Liver (tissue), 9 donors: ENCODE measurements around the gene KCNQ1. TPM values are rescaled to one million over a fixed set of nuclear protein-coding genes. Genes with fewer than 3 reads are reported as not detected.

ENCODE experiments used
- DNase-seq: peaks from one replicate; pipeline ENCODE4 v3.0.0-alpha.2; 2017; ENCODE audit warnings: low spot score
- H3K27ac ChIP-seq, 2 donors: one replicate each; pipeline ENCODE4 v1.7.0; 2013; ENCODE audit warnings: inconsistent platforms in 2 of 2, low read length in 2 of 2, control low read depth in 1 of 2, low read depth in 1 of 2, mild to moderate bottlenecking in 1 of 2
- H3K27me3 ChIP-seq, 4 donors: one replicate each; pipeline versions ENCODE4 v1.6.1 to v1.7.0; 2013; ENCODE audit warnings: low read length in 3 of 4, inconsistent platforms in 1 of 4, mild to moderate bottlenecking in 1 of 4, moderate library complexity in 1 of 4; ENCODE audit not compliant: control insufficient read depth in 4 of 4, insufficient read depth in 4 of 4
- H3K36me3 ChIP-seq, 4 donors: one replicate each; pipeline versions ENCODE4 v1.6.1 to v1.7.0; 2013; ENCODE audit warnings: low read length in 3 of 4, mild to moderate bottlenecking in 3 of 4, low read depth in 1 of 4, moderate library complexity in 1 of 4; ENCODE audit not compliant: control insufficient read depth in 4 of 4, insufficient read depth in 3 of 4
- H3K4me1 ChIP-seq, 4 donors: one replicate each; pipeline versions ENCODE4 v1.6.1 to v1.7.0; 2013; ENCODE audit warnings: low read length in 3 of 4, mild to moderate bottlenecking in 3 of 4, moderate library complexity in 1 of 4; ENCODE audit not compliant: control insufficient read depth in 4 of 4, insufficient read depth in 4 of 4
- H3K4me3 ChIP-seq, 3 donors: one replicate each; pipeline versions ENCODE4 v1.6.1 to v1.7.0; 2013; ENCODE audit warnings: low read length in 3 of 3, control low read depth in 1 of 3, low read depth in 1 of 3, mild to moderate bottlenecking in 1 of 3
- H3K9ac ChIP-seq, 2 donors: one replicate each; pipeline ENCODE4 v1.7.0; 2013; ENCODE audit warnings: low read length in 2 of 2, mild to moderate bottlenecking in 2 of 2, moderate library complexity in 2 of 2, control low read depth in 1 of 2, low read depth in 1 of 2
- H3K9me3 ChIP-seq, 4 donors: one replicate each; pipeline versions ENCODE4 v1.6.1 to v1.7.0; 2013; ENCODE audit warnings: low read length in 3 of 4; ENCODE audit not compliant: control insufficient read depth in 4 of 4
- ATF3 ChIP-seq: IDR thresholded peaks from 2 replicates; pipeline ENCODE4 v1.6.1; 2016; ENCODE audit warnings: antibody characterized with exemption
- EGR1 ChIP-seq, 2 donors: IDR thresholded peaks; 2 replicates each; pipeline ENCODE4 v1.6.1; 2016 to 2018; ENCODE audit warnings: antibody characterized with exemption in 2 of 2, low read depth in 2 of 2
- FOXA1 ChIP-seq: IDR thresholded peaks from 2 replicates; pipeline ENCODE4 v1.6.1; 2016; ENCODE audit warnings: antibody characterized with exemption
- FOXA2 ChIP-seq: IDR thresholded peaks from 2 replicates; pipeline ENCODE4 v1.6.1; 2016; ENCODE audit warnings: antibody characterized with exemption
- GABPA ChIP-seq, 2 donors: IDR thresholded peaks in 1 of 2; conservative IDR thresholded peaks in 1 of 2; 2 replicates each; pipeline ENCODE4 v1.6.1; 2016; ENCODE audit warnings: antibody characterized with exemption in 2 of 2, mild to moderate bottlenecking in 1 of 2, moderate library complexity in 1 of 2
- HNF4A ChIP-seq, 2 donors: conservative IDR thresholded peaks; 2 replicates each; pipeline ENCODE4 v1.6.1; 2016; ENCODE audit warnings: antibody characterized with exemption in 2 of 2, mild to moderate bottlenecking in 2 of 2
- HNF4G ChIP-seq: IDR thresholded peaks from 2 replicates; pipeline ENCODE4 v1.6.1; 2016; ENCODE audit warnings: antibody characterized with exemption
- JUND ChIP-seq, 2 donors: IDR thresholded peaks; 2 replicates each; pipeline ENCODE4 v1.6.1; 2016; ENCODE audit warnings: antibody characterized with exemption in 2 of 2
- NR2F2 ChIP-seq: IDR thresholded peaks from 2 replicates; pipeline ENCODE4 v1.6.1; 2016; ENCODE audit warnings: antibody characterized with exemption
- RAD21 ChIP-seq, 2 donors: IDR thresholded peaks; 2 replicates each; pipeline ENCODE4 v1.6.1; 2016; ENCODE audit warnings: antibody characterized with exemption in 2 of 2, mild to moderate bottlenecking in 2 of 2
- REST ChIP-seq: IDR thresholded peaks from 2 replicates; pipeline ENCODE4 v1.6.1; 2016; ENCODE audit warnings: antibody characterized with exemption, mild to moderate bottlenecking
- SP1 ChIP-seq: IDR thresholded peaks from 2 replicates; pipeline ENCODE4 v1.6.1; 2018; ENCODE audit warnings: antibody characterized with exemption, mild to moderate bottlenecking
- TAF1 ChIP-seq: conservative IDR thresholded peaks from 2 replicates; pipeline ENCODE4 v1.6.1; 2016; ENCODE audit warnings: antibody characterized with exemption, mild to moderate bottlenecking
- YY1 ChIP-seq: IDR thresholded peaks from 2 replicates; pipeline ENCODE4 v1.6.1; 2016; ENCODE audit warnings: antibody characterized with exemption, mild to moderate bottlenecking
- ZBTB33 ChIP-seq: IDR thresholded peaks from 2 replicates; pipeline ENCODE4 v1.6.1; 2016; ENCODE audit warnings: antibody characterized with exemption
- WGBS: extraction: QIAGEN DNeasy Blood & Tissue Kit; methylation state at CpG from one replicate; pipeline ENCODE4 v1.1.7; 2013; 5-methylcytosine and 5-hydroxymethylcytosine counted together
- polyA plus RNA-seq, 2 donors: library from polyadenylated mRNA; stranded (reverse) in 1 of 2; unstranded in 1 of 2; fragments of 200-250 nt in 1 of 2; fragments of >200 nt in 1 of 2; fragmentation: Nextera tagmentation in 1 of 2; extraction: Ambion mirVana in 1 of 2; gene quantifications; one replicate each; pipeline versions ENCODE4 v1.2.1 to v1.2.3, GENCODE V29; 2013 to 2015
- total RNA-seq, 2 donors: library from RNA; depleted of rRNA; stranded (reverse); fragments of >200 nt; gene quantifications; one replicate each; pipeline ENCODE4 v1.2.3, GENCODE V29; 2014
- TF ChIP-seq, protein P1 (sequence below): fragments of 150-350 bp; IDR thresholded peaks from 2 replicates; pipeline ENCODE4 v1.5.1; 2017; ENCODE audit warnings: improper control_type of control experiment, low read depth, low read length; ENCODE audit not compliant: missing input control
- TF ChIP-seq, protein P2 (sequence below): IDR thresholded peaks from 2 replicates; pipeline ENCODE4 v1.6.1; 2016; ENCODE audit warnings: antibody characterized with exemption
- donor health status: healthy.
- donor health status: healthy.
- donor health status: healthy.
- donor health status: healthy.
- donor health status: healthy.

KCNQ1 gene
- total and polyA plus RNA-seq, 4 donors: 0.31 to 2.2 (median 1.5) TPM

DNA sequence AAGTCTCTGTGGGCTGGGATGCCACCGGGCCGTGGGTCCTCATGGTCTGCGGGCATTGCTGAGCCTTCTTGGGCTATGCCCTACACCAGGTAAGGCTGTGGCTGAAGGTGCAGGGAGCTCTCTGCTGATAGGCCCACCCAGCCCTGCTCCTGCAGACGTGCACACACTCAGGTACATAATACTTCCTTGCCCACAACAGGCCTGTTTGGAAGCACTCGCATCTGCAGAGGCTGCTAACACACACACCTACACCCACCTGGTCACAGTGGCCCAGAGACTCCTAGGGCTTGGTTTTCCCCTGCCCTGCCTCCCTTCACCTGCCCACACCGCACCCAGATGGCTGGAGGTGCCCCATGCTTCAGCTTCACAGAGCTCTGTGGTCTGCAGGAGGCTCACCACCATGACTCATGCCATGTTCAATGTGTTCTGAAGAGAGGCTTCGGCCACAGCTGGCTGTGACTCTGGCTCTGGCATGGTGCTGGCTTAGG, 327.8 kb downstream of the KCNQ1 start:
- TF ChIP-seq, protein P1, sequence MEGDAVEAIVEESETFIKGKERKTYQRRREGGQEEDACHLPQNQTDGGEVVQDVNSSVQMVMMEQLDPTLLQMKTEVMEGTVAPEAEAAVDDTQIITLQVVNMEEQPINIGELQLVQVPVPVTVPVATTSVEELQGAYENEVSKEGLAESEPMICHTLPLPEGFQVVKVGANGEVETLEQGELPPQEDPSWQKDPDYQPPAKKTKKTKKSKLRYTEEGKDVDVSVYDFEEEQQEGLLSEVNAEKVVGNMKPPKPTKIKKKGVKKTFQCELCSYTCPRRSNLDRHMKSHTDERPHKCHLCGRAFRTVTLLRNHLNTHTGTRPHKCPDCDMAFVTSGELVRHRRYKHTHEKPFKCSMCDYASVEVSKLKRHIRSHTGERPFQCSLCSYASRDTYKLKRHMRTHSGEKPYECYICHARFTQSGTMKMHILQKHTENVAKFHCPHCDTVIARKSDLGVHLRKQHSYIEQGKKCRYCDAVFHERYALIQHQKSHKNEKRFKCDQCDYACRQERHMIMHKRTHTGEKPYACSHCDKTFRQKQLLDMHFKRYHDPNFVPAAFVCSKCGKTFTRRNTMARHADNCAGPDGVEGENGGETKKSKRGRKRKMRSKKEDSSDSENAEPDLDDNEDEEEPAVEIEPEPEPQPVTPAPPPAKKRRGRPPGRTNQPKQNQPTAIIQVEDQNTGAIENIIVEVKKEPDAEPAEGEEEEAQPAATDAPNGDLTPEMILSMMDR: no peak
- TF ChIP-seq RAD21 (IDR thresholded peaks at IDR 0.05) (no peak), TAF1 (no peak), SP1 (no peak), FOXA1 (no peak), HNF4G (no peak), YY1 (no peak), ZBTB33 (no peak)
- DNase-seq: peak; percentile 32
- 87% methylated on average over 7 of the region's 7 CpGs for WGBS

GRCh38 chr11:2774173-2775082, 329.6 kb downstream of the KCNQ1 start:
- Histone ChIP-seq H3K27me3 (no peaks in the 10 kb centered on the region), H3K27ac (no peak overlapping the region), H3K4me1 (peaks cover 6 to 11% (median 8%) of the 10 kb centered on the region in 4 donors), H3K4me3 (no peak overlapping the region), H3K9me3 (no peaks in the 10 kb centered on the region), H3K36me3 (no peaks in the 10 kb centered on the region), H3K9ac (no peak overlapping the region)
- 92% methylated on average over 13 of the region's 13 CpGs for WGBS
- DNase-seq: peak; percentile 31
- TF ChIP-seq HNF4G: no peak
- TF ChIP-seq FOXA2: no peak
- TF ChIP-seq NR2F2: no peak
- TF ChIP-seq ATF3: no peak
- TF ChIP-seq TAF1: no peak
- TF ChIP-seq, protein P2, sequence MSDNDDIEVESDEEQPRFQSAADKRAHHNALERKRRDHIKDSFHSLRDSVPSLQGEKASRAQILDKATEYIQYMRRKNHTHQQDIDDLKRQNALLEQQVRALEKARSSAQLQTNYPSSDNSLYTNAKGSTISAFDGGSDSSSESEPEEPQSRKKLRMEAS: no peak
- TF ChIP-seq JUND (IDR thresholded peaks at IDR 0.05): no peak
- TF ChIP-seq, protein P1: no peak
- TF ChIP-seq YY1: no peak
- no peak for TF ChIP-seq REST
- no peak for TF ChIP-seq EGR1 (IDR thresholded peaks at IDR 0.05; ENCODE audit: low read depth in 2 of 2)
- no peak for TF ChIP-seq GABPA (IDR thresholded peaks at IDR 0.05 in 1 of 2, conservative IDR thresholded peaks at IDR 0.05 in 1 of 2)
- no peak for TF ChIP-seq FOXA1
- TF ChIP-seq HNF4A (conservative IDR thresholded peaks at IDR 0.05): no peak
- TF ChIP-seq SP1: no peak
- no peak for TF ChIP-seq ZBTB33

More for the DNA sequence above, 327.8 kb downstream of the KCNQ1 start:
- Histone ChIP-seq H3K9me3 (no peaks in the 10 kb centered on the region), H3K27me3 (no peaks in the 10 kb centered on the region), H3K4me3 (no peak overlapping the region), H3K4me1 (no peaks in the 10 kb centered on the region), H3K27ac (no peak overlapping the region), H3K9ac (no peak overlapping the region), H3K36me3 (no peaks in the 10 kb centered on the region)
